ENCODE results near the gene FXR2.
A peak's percentile ranks its signal among the peaks of the same experiment; 100 is the strongest.

Gene FXR2

GRCh38 chr17:7569571-7569970 lies 45.1 kb downstream of the FXR2 start:
- DNase-seq = no peak

- no peak for DNase-seq
Observed at GRCh38 chr17:7563115-7563869, 51.4 kb downstream of the FXR2 start.

- peak; percentile 41 for DNase-seq
Observed at GRCh38 chr17:7562208-7562605, 52.5 kb downstream of the FXR2 start.

GRCh38 chr17:7561589-7562207 lies 53.0 kb downstream of the FXR2 start, which contains the start of gene SENP3:
SENP3 (plus strand) TSS chr17:7561919; CDS start chr17:7563077, 1,158 bp downstream.
- peak; percentile 94 for DNase-seq

GRCh38 chr17:7561028-7561575 lies 53.6 kb downstream of the FXR2 start:
- peak; percentile 95 for DNase-seq

GRCh38 chr17:7560172-7561027 lies 54.3 kb downstream of the FXR2 start:
- peak; percentile 90 for DNase-seq

- peak; percentile 27 for DNase-seq
Observed at GRCh38 chr17:7559320-7560171, 55.2 kb downstream of the FXR2 start.

- DNase-seq = peak; percentile 78
Observed at GRCh38 chr17:7558544-7559319, 56.0 kb downstream of the FXR2 start, which contains the start of gene TNFSF13. TNFSF13 (plus strand) TSS chr17:7558750; CDS start chr17:7559040, 290 bp downstream.

GRCh38 chr17:7557775-7558543 lies 56.7 kb downstream of the FXR2 start:
- DNase-seq = peak; percentile 84

- DNase-seq = no peak
Observed at GRCh38 chr17:7557147-7557764, 57.4 kb downstream of the FXR2 start.

GRCh38 chr17:7556627-7557026 lies 58.1 kb downstream of the FXR2 start:
- no peak for DNase-seq

- DNase-seq = no peak
Observed at GRCh38 chr17:7555320-7555948, 59.3 kb downstream of the FXR2 start.

- DNase-seq = peak; percentile 84
Observed at GRCh38 chr17:7553356-7553755, 61.3 kb downstream of the FXR2 start.

- peak; percentile 64 for DNase-seq
Observed at GRCh38 chr17:7552621-7553051, 62.1 kb downstream of the FXR2 start.

GRCh38 chr17:7551396-7551795 lies 63.3 kb downstream of the FXR2 start:
- no peak for DNase-seq

GRCh38 chr17:7550344-7550743 lies 64.4 kb downstream of the FXR2 start:
- DNase-seq = no peak

- no peak for DNase-seq
Observed at GRCh38 chr17:7549401-7550055, 65.2 kb downstream of the FXR2 start.

- DNase-seq = peak; percentile 62
Observed at GRCh38 chr17:7548585-7549400, 65.9 kb downstream of the FXR2 start, which contains the start of gene TNFSF12. TNFSF12 (plus strand) TSS chr17:7549058; CDS start chr17:7549154, 96 bp downstream.

All from hematopoietic multipotent progenitor cell treated with erythropoietin and hydrocortisone succinate and interleukin-3 and kit ligand, for 6 days (in vitro differentiated cells).